Endothelial cell (in vitro differentiated cells): Measurements from ENCODE around the gene FXN. TPM values are rescaled to one million over a fixed set of nuclear protein-coding genes. Genes with fewer than 3 reads are reported as not detected.

Experiments used
- DNase-seq: peaks from one replicate; pipeline ENCODE4 v3.0.0; 2021; ENCODE audit warnings: low spot score
- H3K27ac Mint-ChIP-seq: one replicate; pipeline ENCODE4 v1.8.0; 2021; ENCODE audit warnings: mixed read lengths, inconsistent platforms; ENCODE audit not compliant: unreplicated experiment
- H3K27me3 Mint-ChIP-seq: one replicate; pipeline ENCODE4 v1.8.0; 2021; ENCODE audit warnings: mild to moderate bottlenecking, moderate library complexity, mixed read lengths, inconsistent platforms; ENCODE audit not compliant: unreplicated experiment
- H3K36me3 Mint-ChIP-seq: one replicate; pipeline ENCODE4 v1.8.0; 2021; ENCODE audit warnings: mild to moderate bottlenecking, low read depth, mixed read lengths, inconsistent platforms; ENCODE audit not compliant: unreplicated experiment
- H3K4me1 Mint-ChIP-seq: one replicate; pipeline ENCODE4 v1.8.0; 2021; ENCODE audit warnings: mild to moderate bottlenecking, mixed read lengths, inconsistent platforms; ENCODE audit not compliant: unreplicated experiment
- H3K4me3 Mint-ChIP-seq: one replicate; pipeline ENCODE4 v1.8.0; 2021; ENCODE audit warnings: mild to moderate bottlenecking, mixed read lengths, inconsistent platforms; ENCODE audit not compliant: unreplicated experiment
- H3K9me3 Mint-ChIP-seq: one replicate; pipeline ENCODE4 v1.8.0; 2021; ENCODE audit warnings: mixed read lengths, inconsistent platforms; ENCODE audit not compliant: unreplicated experiment
- total RNA-seq: library from RNA; stranded (reverse); fragmentation: NEBNext Ultra II Directional; extraction: Animal tissue kit (Norgen Biotek cat#: 25700); gene quantifications from one replicate; pipeline ENCODE4 v1.2.1, GENCODE V29; 2021; ENCODE audit not compliant: unreplicated experiment
- TF ChIP-seq, protein P1 (sequence below): fragments of 200-600 bp; sonication (generic); IDR thresholded peaks from one replicate; pipeline ENCODE4 v1.5.0; 2021; ENCODE audit warnings: antibody characterized with exemption; ENCODE audit not compliant: unreplicated experiment

The FXN gene
- total RNA-seq, 1 donor from 2014 or later: 14.4 TPM

GRCh38 chr9:69003051-69003450 lies 32.5 kb upstream of the FXN start:
- H3K36me3 Mint-ChIP-seq: no peaks in the 10 kb centered on the region
- H3K4me1 Mint-ChIP-seq: peaks cover 18% of the 10 kb centered on the region
- TF ChIP-seq, protein P1, sequence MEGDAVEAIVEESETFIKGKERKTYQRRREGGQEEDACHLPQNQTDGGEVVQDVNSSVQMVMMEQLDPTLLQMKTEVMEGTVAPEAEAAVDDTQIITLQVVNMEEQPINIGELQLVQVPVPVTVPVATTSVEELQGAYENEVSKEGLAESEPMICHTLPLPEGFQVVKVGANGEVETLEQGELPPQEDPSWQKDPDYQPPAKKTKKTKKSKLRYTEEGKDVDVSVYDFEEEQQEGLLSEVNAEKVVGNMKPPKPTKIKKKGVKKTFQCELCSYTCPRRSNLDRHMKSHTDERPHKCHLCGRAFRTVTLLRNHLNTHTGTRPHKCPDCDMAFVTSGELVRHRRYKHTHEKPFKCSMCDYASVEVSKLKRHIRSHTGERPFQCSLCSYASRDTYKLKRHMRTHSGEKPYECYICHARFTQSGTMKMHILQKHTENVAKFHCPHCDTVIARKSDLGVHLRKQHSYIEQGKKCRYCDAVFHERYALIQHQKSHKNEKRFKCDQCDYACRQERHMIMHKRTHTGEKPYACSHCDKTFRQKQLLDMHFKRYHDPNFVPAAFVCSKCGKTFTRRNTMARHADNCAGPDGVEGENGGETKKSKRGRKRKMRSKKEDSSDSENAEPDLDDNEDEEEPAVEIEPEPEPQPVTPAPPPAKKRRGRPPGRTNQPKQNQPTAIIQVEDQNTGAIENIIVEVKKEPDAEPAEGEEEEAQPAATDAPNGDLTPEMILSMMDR: no peak
- no peaks in the 10 kb centered on the region for H3K9me3 Mint-ChIP-seq
- peak overlapping the region; percentile 24 for H3K27ac Mint-ChIP-seq
- H3K27me3 Mint-ChIP-seq: no peaks in the 10 kb centered on the region
- H3K4me3 Mint-ChIP-seq: no peak overlapping the region
- DNase-seq: no peak

DNA sequence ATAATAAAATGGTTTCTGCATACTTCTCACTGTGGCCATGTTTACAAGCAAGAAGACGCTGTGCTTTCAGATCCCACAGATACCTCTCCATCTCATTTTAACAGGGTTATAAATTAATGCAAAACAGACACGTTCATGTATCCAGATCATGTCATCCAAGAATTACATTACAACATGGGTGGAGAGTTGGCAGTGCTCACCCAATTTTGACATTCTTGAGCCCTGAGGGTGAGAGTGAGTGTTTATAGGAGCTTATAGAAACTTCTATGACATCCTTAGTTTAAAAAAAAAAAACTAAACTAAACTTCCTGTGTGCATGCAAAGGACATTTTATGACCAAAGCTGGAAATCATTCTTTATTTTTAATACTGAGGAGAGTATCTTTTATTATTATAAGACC lies 30.7 kb upstream of the FXN start:
- TF ChIP-seq, protein P1: no peak
- H3K27me3 Mint-ChIP-seq: no peaks in the 10 kb centered on the region
- H3K27ac Mint-ChIP-seq: no peak overlapping the region
- no peaks in the 10 kb centered on the region for H3K36me3 Mint-ChIP-seq
- no peak overlapping the region for H3K4me3 Mint-ChIP-seq
- no peak for DNase-seq
- no peaks in the 10 kb centered on the region for H3K9me3 Mint-ChIP-seq
- peaks cover 3% of the 10 kb centered on the region for H3K4me1 Mint-ChIP-seq

GRCh38 chr9:69009708-69010107 lies 25.8 kb upstream of the FXN start:
- TF ChIP-seq, protein P1: no peak
- H3K4me1 Mint-ChIP-seq: peaks cover 4% of the 10 kb centered on the region
- no peaks in the 10 kb centered on the region for H3K36me3 Mint-ChIP-seq
- H3K4me3 Mint-ChIP-seq: no peak overlapping the region
- no peak for DNase-seq
- no peaks in the 10 kb centered on the region for H3K9me3 Mint-ChIP-seq
- no peak overlapping the region for H3K27ac Mint-ChIP-seq
- H3K27me3 Mint-ChIP-seq: peaks cover 3% of the 10 kb centered on the region

DNA sequence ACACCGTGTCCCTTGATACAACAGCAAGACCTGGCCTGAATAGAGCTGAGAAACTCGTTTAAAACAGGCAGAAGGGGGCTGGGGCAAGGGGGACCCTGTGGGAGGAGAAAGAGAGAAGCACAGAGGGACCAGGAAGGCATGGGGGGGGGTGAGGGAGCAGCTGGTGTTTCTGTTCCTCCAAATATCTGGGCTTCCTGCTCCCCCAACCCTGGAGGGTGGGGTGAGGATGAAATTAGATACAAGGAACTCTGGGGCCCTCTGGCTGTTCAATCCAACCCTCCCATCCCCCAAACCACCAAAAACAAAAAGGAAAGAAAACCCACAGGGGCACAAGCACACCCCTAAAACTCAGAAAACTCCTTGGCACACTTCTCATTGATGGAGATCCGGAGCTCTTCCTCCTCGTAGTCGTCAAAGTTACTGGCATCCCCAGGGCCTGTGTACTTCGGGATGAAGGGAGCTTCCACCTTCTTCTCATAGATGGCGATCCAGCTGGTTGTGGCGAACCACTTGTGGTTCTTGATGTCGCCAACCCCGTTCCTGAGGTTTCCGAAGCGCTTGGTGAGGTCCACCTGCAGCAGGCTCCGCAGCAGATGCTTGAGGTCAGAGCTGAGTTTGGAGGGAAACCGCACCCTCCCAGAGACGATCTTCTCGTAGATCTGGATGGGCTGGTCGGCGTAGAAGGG lies 22.7 kb upstream of the FXN start:
- peaks cover 3% of the 10 kb centered on the region for H3K27me3 Mint-ChIP-seq
- H3K4me3 Mint-ChIP-seq: no peak overlapping the region
- DNase-seq: no peak
- H3K4me1 Mint-ChIP-seq: peaks cover 8% of the 10 kb centered on the region
- no peaks in the 10 kb centered on the region for H3K36me3 Mint-ChIP-seq
- TF ChIP-seq, protein P1: no peak
- H3K27ac Mint-ChIP-seq: no peak overlapping the region
- no peaks in the 10 kb centered on the region for H3K9me3 Mint-ChIP-seq

DNA sequence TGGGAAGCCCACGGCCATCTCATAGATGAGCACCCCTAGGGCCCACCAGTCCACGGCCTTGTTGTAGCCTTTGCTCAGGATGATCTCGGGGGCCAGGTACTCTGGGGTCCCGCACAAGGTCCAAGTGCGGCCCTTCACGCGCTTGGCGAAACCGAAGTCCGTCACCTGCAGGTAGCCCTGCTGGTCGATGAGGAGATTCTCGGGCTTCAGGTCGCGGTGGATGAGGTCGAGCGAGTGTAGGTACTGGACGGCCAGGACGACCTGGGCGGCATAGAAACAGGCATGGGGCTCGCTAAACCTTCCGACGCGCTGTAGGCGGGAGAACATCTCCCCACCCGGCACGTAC lies 22.2 kb upstream of the FXN start:
- Mint-ChIP-seq H3K4me1 (peaks cover 8% of the 10 kb centered on the region), H3K36me3 (no peaks in the 10 kb centered on the region), H3K27ac (no peak overlapping the region), H3K4me3 (no peak overlapping the region), H3K9me3 (no peaks in the 10 kb centered on the region), H3K27me3 (peaks cover 3% of the 10 kb centered on the region)
- TF ChIP-seq, protein P1: no peak
- DNase-seq: no peak
